ENCODE measurements around the gene STAB2.
"Not testable (repeated sequence)": the region's sequence is repeated elsewhere in the genome, so short reads cannot be mapped to it uniquely, and the experiment has no call there.

STAB2 gene

DNA sequence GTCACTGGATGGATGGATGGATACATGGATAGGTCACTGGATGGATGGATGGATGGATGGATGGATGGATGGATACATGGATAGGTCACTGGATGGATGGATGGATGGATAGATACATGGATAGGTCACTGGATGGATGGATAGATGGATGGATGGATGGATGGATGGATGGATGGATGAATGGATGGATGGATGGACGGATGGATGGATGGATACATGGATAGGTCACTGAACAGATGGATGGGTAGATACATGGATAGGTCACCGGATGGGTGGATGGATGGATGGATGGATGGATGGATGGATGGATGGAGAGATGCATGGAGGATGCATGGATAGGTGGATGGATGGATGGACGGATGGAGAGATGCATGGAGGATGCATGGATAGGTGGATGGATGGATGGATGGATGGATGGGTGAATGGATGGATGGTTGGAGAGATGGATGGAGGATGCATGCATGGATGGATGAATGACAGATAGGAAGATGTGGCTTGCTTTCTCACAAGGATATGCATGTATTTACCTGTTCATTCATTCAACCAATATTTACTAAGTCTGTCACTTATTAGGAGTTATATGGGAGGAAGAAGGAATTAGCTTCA, 66.6 kb downstream of the STAB2 start:
- not testable (repeated sequence) for DNase-seq

DNA sequence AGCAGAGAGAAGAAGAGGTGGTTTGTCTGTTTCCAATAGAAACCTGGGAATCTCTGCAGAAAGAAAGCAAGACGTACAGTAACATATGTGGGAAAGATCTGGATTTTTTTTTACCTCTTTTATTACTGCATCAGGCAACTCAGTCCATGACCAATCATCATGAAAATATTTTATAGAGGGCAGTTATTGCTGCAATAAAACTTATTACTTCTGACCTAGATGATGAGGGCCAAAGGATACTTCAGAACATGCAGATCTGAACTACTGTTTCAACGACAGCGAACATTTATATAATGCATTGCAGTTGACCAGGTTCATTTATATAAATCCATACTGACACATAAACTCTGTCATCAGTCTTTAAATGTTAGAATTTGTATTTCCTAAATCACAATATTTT, 67.7 kb downstream of the STAB2 start:
- no peak for DNase-seq

DNA sequence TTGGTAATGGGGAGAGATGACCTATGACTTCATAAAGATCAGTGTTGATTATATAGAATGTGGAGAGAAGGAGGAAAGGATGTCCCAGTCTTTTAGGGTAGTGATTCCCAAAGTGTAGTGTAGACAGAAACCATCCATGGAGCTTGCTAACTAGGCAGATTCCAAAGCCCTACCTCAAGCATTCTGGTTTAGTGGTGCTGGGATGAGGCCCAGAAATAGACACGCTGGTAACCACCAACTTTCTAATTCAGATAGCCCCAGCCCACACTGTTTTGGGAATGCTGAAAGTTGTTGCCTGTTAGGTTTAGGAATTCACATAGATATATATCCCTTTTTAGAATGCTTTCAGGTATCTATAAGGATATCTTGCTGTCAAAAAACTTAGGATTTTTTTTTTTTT, 69.2 kb downstream of the STAB2 start:
- DNase-seq, result no peak

- no peak for DNase-seq
Measured at GRCh38 chr12:103657331-103657730, 70.3 kb downstream of the STAB2 start.

DNA sequence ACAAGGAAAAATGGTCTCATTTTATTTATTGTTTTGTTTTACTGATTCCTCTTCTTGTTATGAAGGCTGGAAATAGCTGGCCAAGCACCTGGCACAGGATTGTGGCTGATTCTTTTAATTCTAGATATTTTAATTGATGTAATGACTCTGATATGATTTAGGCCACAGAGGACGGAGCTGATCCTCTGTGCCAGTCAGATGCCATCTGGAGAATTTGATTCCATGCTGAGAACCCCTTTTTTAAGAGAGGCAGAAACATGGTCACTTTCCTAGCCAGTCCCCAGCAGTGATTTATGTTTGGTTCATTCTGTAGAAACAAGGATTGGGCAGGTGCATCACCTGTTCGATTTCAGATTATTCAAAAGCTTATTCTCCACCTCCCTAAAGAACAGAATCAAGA, 77.6 kb downstream of the STAB2 start:
- DNase-seq, result no peak

- DNase-seq, result no peak
Measured at GRCh38 chr12:103665971-103666370, 78.9 kb downstream of the STAB2 start.

- DNase-seq, result no peak
Measured at GRCh38 chr12:103667125-103667524, 80.1 kb downstream of the STAB2 start.

DNA sequence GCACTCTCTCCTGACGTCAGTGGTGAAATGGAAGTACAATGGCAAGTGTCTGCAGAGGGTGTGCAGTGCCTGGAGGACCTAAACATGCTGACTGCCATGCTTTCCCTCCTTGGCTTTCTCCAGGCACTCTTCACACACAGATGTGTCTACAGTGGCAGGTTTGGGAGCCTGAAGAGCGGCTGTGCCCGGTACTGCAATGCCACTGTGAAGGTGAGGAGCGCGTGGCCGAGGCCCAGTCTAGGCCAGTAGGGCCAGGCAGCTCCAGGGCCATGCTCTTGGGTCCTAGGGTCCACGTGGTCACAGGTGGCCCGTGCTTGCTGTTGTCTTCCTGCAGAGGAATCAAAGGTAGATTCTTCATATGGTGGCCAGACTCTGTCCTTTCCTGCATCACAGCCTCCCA, 81.4 kb downstream of the STAB2 start:
- DNase-seq, result no peak

DNA sequence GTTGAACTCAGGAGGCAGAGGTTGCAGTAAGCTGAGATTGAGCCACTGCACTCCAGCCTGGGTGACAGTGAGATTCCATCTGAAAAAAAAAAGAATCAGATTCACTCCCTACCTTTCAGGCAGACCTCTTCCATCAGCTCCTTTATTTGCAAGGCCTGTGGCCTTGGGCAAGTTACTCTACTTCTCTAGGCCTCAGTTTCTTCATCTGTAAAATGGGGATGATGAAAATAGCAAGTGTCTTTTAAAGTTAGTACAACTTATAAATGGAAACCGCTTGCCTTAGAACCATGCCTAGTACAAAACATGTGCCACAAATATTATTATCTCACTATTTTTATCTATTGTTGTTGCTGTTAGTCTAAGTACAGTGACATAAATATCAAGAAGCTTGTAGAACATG, 84.3 kb downstream of the STAB2 start:
- DNase-seq, result no peak

DNA sequence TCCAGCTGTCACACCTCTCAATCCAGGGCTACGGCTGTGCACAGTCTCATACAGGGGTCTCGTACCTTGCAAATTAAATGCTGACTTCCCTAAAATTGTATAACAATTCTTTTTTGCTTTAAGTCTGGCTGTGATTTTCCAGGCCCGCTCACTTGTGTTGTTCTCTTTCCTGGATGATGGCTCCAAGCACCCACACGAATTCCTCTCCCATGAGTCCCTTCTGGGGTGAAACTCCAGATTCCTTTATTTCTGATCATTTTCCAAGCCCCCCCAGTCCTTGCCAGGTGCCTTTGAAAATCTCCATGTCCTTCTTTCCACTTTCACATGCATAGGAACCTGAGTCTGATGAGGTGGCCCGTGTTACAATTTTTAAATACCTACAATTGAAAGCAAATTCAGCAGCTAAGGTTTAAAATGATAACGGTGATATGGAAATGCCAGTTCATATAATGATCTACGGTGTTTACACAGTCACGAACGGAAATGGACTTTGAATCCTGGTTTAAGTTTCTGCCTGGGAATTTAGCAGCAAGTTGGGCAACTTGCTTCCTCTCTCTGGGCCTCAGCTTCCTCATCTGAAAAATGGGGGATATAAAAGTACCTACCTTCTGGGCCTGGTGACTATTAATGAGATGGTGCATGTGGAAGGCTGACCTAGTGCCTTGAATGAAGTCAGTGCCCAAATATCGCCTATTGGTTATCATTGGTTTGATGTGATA, 85.5 kb downstream of the STAB2 start:
- DNase-seq, result no peak

GRCh38 chr12:103673487-103673886, 86.4 kb downstream of the STAB2 start:
- no peak for DNase-seq

- no peak for DNase-seq
Measured at GRCh38 chr12:103673891-103674375, 86.9 kb downstream of the STAB2 start.

GRCh38 chr12:103676893-103677292, 89.8 kb downstream of the STAB2 start:
- no peak for DNase-seq

DNA sequence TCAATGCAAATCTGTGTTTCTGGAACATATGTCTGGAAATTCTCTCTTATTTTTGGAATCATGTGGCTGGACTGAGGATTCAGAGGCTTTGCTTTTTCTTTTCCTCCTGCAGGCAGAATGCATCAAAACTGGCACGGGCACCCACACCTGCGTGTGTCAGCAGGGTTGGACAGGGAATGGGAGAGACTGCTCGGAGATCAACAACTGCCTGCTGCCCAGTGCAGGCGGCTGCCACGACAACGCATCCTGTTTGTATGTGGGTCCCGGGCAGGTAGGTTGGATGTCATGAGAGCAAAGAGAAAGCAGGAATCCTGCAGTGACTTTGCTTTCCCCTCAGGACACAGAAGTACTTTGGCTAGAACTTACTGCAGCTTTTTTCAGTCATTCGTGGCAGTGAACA, 90.3 kb downstream of the STAB2 start:
- no peak for DNase-seq

- no peak for DNase-seq
Measured at GRCh38 chr12:103677905-103678304, 90.8 kb downstream of the STAB2 start.

DNA sequence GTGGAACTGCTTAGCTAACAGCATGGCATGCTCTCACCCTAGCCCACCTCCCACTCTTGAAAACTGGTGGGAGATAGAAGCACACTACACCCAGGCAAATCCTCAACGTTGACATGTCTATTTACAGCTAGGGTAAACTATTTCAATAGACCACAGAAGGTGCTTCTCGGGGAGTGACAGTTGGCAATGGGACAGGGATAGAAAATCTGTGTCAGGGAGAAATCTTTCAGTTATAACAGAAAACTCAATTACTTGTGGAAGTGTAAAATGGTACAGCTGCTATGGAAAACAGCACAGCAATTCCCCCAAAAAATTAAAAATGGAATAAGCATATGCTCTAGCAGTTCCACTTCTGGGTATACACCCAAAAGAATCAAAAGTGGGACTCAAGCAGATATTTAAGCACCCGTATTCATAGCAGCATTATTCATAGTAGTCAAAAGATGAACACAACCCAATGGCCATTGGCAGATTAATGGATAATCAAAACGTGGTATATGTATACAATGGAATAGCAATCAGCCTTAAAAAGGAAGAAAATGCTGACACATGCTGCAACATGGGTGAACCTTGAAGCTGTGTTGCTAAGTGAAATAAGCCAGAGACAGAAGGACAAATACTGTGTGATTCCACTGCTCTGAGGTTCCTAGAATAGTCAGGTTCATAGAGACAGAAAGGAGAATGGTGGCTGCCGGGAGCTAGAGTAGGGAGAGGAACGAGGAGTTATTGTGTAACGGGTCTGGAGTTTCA, 92.5 kb downstream of the STAB2 start:
- DNase-seq, result no peak

DNA sequence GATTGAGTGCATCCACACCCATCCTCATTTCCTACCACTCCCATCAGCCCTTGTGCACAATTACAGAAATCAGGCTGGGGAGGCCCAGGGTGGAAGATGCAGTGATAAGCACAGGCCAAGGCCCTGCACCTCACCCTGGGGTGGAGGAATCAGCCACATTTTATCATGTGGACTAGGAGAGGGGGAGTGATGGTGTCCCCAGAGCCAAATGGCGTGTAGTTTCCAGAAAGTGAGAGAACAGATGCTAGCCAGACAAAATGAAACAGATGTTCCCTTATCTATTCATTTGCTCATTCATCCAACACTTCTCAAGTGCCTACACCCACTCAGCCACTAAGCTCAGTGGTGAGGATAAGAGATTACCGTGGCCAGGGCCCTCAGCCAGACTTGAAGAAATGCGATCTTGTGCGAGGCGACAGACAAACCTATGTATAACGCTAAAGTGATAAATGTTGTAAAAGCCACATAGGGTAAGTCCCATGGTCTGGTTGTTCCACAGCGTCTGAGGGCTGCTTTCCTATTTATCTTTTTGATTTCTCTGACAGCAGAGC, 93.6 kb downstream of the STAB2 start:
- no peak for DNase-seq

DNA sequence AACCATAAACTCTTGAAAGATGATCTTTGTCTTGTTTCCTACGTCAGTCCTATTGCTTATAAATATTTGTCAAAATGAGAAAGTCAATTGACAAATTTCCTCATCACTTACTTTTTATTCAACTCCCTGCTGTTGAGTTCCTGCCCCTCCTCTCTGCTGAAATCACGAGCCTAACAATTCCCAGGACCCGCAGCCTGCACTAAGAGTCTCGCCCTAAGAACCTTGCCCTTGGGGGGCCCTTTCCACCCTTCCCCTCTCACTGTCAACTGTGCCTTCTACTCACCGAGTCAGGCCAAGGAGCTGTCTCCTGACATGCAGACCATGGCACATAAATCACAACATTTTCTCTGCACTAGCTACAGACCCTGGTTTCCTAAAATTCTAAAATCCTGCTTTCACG, 99.0 kb downstream of the STAB2 start:
- DNase-seq, result no peak

- DNase-seq, result no peak
Measured at GRCh38 chr12:103687253-103687652, 100.2 kb downstream of the STAB2 start.

- no peak for DNase-seq
Measured at GRCh38 chr12:103688376-103689063, 101.4 kb downstream of the STAB2 start.

DNA sequence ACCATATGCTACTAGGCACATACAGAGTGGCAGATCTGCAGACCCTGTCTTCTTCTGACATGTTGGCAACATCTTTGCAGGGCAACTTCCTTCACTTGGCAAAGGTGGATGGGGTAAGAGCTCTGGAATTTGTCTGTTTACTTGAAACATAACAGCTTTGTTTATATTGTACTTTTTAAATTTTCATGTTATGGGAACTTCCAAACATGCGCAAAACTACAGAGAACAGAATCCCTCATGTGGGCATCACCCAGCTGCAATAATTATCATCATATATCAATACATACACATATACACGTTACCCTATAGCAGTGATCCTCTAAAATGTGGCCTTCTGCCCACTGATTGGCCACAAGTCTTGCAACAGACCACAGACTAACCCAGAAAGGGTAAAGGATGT, 103.4 kb downstream of the STAB2 start:
- no peak for DNase-seq

DNA sequence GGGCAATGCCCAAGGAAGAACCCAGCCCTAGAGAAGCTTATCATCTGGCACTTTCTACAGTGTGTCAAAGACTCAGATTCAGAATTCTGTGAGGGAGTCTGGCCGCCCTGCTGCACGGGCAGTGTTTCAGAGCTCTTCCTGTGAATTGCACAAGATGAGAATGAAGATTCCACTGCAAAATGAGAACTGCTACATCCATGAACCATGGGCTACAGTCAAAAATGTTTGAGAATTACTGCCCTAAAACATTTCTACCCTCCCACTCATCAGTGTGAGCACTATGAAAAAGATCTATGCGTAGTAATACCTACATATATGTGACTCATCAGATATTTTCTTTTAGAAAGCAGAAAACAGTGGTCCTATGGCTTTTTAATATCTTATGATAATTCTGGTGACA, 104.0 kb downstream of the STAB2 start:
- no peak for DNase-seq

GRCh38 chr12:103696101-103696500, 109.0 kb downstream of the STAB2 start:
- no peak for DNase-seq

Data from stimulated activated CD4-positive, alpha-beta T cell treated with anti-CD3 and anti-CD28 coated beads, Interleukin-1b, Interleukin-23, amount 100 ng/mL, for 48 hours (primary cell).